ENCODE data around the gene PPP2R5E. TPM values are rescaled to one million over a fixed set of nuclear protein-coding genes. Genes with fewer than 3 reads are reported as not detected.
A peak's percentile ranks its signal among the peaks of the same experiment; 100 is the strongest.

PPP2R5E gene
- total and polyA plus RNA-seq, 4 donors: 6.0 to 13.1 (median 8.4) TPM

DNA sequence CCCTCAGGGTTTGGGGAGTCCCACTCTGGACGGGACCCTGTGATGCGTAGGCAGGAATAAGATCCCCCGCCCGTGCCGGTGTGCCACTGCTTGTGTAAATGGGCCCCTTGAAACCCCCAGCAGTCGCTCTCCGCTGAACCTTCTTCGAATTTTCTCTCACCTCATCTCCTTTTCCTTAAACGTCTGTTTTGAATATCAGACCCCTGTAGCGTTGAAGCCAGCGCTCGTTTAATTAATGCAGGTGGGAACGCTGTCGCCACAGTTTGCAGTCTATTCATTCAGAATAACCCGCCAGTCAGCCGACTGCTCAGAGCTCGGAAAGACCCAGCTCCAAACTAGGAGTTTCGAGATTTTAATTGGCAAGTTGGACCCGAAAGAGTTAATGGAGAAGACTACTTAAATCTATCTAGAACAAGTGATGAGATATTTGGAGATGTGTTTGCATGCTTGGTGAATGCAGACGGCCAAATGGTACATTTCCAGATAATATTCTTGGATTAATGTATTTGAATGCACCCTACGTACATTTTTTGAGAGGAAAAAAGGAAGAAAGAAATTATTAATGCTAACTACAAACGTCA lies 739 bp upstream of the PPP2R5E start:
- Histone ChIP-seq H3K27ac (ENCODE audit: low read depth in 1 of 2, low read length in 2 of 2) (peak overlapping the region; percentile 75 to 91), H3K4me1 (ENCODE audit: control insufficient read depth in 4 of 4, insufficient read depth in 4 of 4, low read length in 3 of 4) (peaks cover 0 to 24% (median 14%) of the 10 kb centered on the region in 4 donors), H3K36me3 (ENCODE audit: control insufficient read depth in 4 of 4, insufficient read depth in 3 of 4, low read depth in 1 of 4, low read length in 3 of 4) (peaks cover 0 to 8% (median 7%) of the 10 kb centered on the region in 4 donors), H3K9ac (ENCODE audit: low read depth in 1 of 2, low read length in 2 of 2) (peak overlapping the region; percentile 77 to 93), H3K9me3 (ENCODE audit: control insufficient read depth in 4 of 4, low read length in 3 of 4) (no peaks in the 10 kb centered on the region), H3K27me3 (ENCODE audit: control insufficient read depth in 4 of 4, insufficient read depth in 4 of 4, low read length in 3 of 4) (no peaks in the 10 kb centered on the region), H3K4me3 (ENCODE audit: low read depth in 1 of 3, low read length in 3 of 3) (peak overlapping the region; percentile 88 to 100 (median 89))
- DNase-seq (ENCODE audit: low spot score): no peak
- WGBS: under 1% methylated on average over 22 of the region's 22 CpGs
- TF ChIP-seq, protein P1, sequence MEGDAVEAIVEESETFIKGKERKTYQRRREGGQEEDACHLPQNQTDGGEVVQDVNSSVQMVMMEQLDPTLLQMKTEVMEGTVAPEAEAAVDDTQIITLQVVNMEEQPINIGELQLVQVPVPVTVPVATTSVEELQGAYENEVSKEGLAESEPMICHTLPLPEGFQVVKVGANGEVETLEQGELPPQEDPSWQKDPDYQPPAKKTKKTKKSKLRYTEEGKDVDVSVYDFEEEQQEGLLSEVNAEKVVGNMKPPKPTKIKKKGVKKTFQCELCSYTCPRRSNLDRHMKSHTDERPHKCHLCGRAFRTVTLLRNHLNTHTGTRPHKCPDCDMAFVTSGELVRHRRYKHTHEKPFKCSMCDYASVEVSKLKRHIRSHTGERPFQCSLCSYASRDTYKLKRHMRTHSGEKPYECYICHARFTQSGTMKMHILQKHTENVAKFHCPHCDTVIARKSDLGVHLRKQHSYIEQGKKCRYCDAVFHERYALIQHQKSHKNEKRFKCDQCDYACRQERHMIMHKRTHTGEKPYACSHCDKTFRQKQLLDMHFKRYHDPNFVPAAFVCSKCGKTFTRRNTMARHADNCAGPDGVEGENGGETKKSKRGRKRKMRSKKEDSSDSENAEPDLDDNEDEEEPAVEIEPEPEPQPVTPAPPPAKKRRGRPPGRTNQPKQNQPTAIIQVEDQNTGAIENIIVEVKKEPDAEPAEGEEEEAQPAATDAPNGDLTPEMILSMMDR (IDR thresholded peaks at IDR 0.05; ENCODE audit: low read depth, low read length, missing input control): no peak
- TF ChIP-seq HNF4A (conservative IDR thresholded peaks at IDR 0.05) (no peak), EGR1 (IDR thresholded peaks at IDR 0.05; ENCODE audit: low read depth in 2 of 2) (no peak), RAD21 (IDR thresholded peaks at IDR 0.05) (no peak), RXRA (IDR thresholded peaks at IDR 0.05) (no peak), ATF3 (IDR thresholded peaks at IDR 0.05) (no peak), GABPA (IDR thresholded peaks at IDR 0.05 in 1 of 2, conservative IDR thresholded peaks at IDR 0.05 in 1 of 2) (no peak)
- TF ChIP-seq, protein P2, sequence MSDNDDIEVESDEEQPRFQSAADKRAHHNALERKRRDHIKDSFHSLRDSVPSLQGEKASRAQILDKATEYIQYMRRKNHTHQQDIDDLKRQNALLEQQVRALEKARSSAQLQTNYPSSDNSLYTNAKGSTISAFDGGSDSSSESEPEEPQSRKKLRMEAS (IDR thresholded peaks at IDR 0.05): no peak
- TF ChIP-seq, protein P3, sequence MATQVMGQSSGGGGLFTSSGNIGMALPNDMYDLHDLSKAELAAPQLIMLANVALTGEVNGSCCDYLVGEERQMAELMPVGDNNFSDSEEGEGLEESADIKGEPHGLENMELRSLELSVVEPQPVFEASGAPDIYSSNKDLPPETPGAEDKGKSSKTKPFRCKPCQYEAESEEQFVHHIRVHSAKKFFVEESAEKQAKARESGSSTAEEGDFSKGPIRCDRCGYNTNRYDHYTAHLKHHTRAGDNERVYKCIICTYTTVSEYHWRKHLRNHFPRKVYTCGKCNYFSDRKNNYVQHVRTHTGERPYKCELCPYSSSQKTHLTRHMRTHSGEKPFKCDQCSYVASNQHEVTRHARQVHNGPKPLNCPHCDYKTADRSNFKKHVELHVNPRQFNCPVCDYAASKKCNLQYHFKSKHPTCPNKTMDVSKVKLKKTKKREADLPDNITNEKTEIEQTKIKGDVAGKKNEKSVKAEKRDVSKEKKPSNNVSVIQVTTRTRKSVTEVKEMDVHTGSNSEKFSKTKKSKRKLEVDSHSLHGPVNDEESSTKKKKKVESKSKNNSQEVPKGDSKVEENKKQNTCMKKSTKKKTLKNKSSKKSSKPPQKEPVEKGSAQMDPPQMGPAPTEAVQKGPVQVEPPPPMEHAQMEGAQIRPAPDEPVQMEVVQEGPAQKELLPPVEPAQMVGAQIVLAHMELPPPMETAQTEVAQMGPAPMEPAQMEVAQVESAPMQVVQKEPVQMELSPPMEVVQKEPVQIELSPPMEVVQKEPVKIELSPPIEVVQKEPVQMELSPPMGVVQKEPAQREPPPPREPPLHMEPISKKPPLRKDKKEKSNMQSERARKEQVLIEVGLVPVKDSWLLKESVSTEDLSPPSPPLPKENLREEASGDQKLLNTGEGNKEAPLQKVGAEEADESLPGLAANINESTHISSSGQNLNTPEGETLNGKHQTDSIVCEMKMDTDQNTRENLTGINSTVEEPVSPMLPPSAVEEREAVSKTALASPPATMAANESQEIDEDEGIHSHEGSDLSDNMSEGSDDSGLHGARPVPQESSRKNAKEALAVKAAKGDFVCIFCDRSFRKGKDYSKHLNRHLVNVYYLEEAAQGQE (IDR thresholded peaks at IDR 0.05): no peak

- DNase-seq (ENCODE audit: low spot score): peak; percentile 55
- Histone ChIP-seq H3K27ac (ENCODE audit: low read depth in 1 of 2, low read length in 2 of 2) (peak overlapping the region; percentile 89 to 94), H3K4me1 (ENCODE audit: control insufficient read depth in 4 of 4, insufficient read depth in 4 of 4, low read length in 3 of 4) (peaks cover 0 to 24% (median 14%) of the 10 kb centered on the region in 4 donors), H3K4me3 (ENCODE audit: low read depth in 1 of 3, low read length in 3 of 3) (peak overlapping the region; percentile 74 to 91 (median 75)), H3K27me3 (ENCODE audit: control insufficient read depth in 4 of 4, insufficient read depth in 4 of 4, low read length in 3 of 4) (no peaks in the 10 kb centered on the region), H3K9ac (ENCODE audit: low read depth in 1 of 2, low read length in 2 of 2) (peak overlapping the region; percentile 68 to 72), H3K9me3 (ENCODE audit: control insufficient read depth in 4 of 4, low read length in 3 of 4) (no peaks in the 10 kb centered on the region), H3K36me3 (ENCODE audit: control insufficient read depth in 4 of 4, insufficient read depth in 3 of 4, low read depth in 1 of 4, low read length in 3 of 4) (peaks cover 1 to 13% (median 11%) of the 10 kb centered on the region in 4 donors)
- WGBS: under 1% methylated on average over 46 of the region's 46 CpGs
- TF ChIP-seq RXRA (IDR thresholded peaks at IDR 0.05): no peak
- no peak for TF ChIP-seq HNF4G (IDR thresholded peaks at IDR 0.05)
- TF ChIP-seq SP1 (IDR thresholded peaks at IDR 0.05): no peak
- TF ChIP-seq GABPA (IDR thresholded peaks at IDR 0.05 in 1 of 2, conservative IDR thresholded peaks at IDR 0.05 in 1 of 2): no peak
- no peak for TF ChIP-seq RAD21 (IDR thresholded peaks at IDR 0.05)
- no peak for TF ChIP-seq FOXA1 (IDR thresholded peaks at IDR 0.05)
- TF ChIP-seq, protein P4, sequence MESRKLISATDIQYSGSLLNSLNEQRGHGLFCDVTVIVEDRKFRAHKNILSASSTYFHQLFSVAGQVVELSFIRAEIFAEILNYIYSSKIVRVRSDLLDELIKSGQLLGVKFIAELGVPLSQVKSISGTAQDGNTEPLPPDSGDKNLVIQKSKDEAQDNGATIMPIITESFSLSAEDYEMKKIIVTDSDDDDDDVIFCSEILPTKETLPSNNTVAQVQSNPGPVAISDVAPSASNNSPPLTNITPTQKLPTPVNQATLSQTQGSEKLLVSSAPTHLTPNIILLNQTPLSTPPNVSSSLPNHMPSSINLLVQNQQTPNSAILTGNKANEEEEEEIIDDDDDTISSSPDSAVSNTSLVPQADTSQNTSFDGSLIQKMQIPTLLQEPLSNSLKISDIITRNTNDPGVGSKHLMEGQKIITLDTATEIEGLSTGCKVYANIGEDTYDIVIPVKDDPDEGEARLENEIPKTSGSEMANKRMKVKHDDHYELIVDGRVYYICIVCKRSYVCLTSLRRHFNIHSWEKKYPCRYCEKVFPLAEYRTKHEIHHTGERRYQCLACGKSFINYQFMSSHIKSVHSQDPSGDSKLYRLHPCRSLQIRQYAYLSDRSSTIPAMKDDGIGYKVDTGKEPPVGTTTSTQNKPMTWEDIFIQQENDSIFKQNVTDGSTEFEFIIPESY (IDR thresholded peaks at IDR 0.05): no peak
- TF ChIP-seq ATF3 (IDR thresholded peaks at IDR 0.05): no peak
Observed at GRCh38 chr14:63542231-63542999, 762 bp downstream of the PPP2R5E start.

All from liver (tissue), 9 donors.